Ishikawa (cell line): ENCODE measurements around the gene CAMTA1.

Source experiments
- CEBPB ChIP-seq: IDR thresholded peaks from 2 replicates; pipeline ENCODE4 v1.6.1; 2012
- CREB1 ChIP-seq: IDR thresholded peaks from 2 replicates; pipeline ENCODE4 v1.6.1; 2012; ENCODE audit warnings: low read depth
- EGR1 ChIP-seq: IDR thresholded peaks from 2 replicates; pipeline ENCODE4 v1.6.1; 2012
- EP300 ChIP-seq: IDR thresholded peaks from 2 replicates; pipeline ENCODE4 v1.6.1; 2012; ENCODE audit warnings: borderline replicate concordance
- FOXM1 ChIP-seq: IDR thresholded peaks from 2 replicates; pipeline ENCODE4 v1.6.1; 2012; ENCODE audit warnings: low read depth, borderline replicate concordance
- MAX ChIP-seq: IDR thresholded peaks from 2 replicates; pipeline ENCODE4 v1.6.1; 2012
- NFIC ChIP-seq: IDR thresholded peaks from 2 replicates; pipeline ENCODE4 v1.6.1; 2012
- RAD21 ChIP-seq: IDR thresholded peaks from 2 replicates; pipeline ENCODE4 v1.6.1; 2012; ENCODE audit warnings: low read depth
- REST ChIP-seq: IDR thresholded peaks from 2 replicates; pipeline ENCODE4 v1.6.1; 2012; ENCODE audit warnings: low read depth, mild to moderate bottlenecking
- TAF1 ChIP-seq: IDR thresholded peaks from 2 replicates; pipeline ENCODE4 v1.6.1; 2012; ENCODE audit warnings: low read depth, mild to moderate bottlenecking
- TCF12 ChIP-seq: IDR thresholded peaks from 2 replicates; pipeline ENCODE4 v1.6.1; 2012; ENCODE audit warnings: low read depth
- TEAD4 ChIP-seq: IDR thresholded peaks from 2 replicates; pipeline ENCODE4 v1.6.1; 2012
- USF1 ChIP-seq: IDR thresholded peaks from 2 replicates; pipeline ENCODE4 v1.6.1; 2012
- YY1 ChIP-seq: IDR thresholded peaks from 2 replicates; pipeline ENCODE4 v1.6.1; 2012; ENCODE audit warnings: low read depth
- ZBTB7A ChIP-seq: IDR thresholded peaks from 2 replicates; pipeline ENCODE4 v1.6.1; 2012; ENCODE audit warnings: low read depth

CAMTA1 gene

GRCh38 chr1:7418442-7419080 lies 633.3 kb downstream of the CAMTA1 start:
- TF ChIP-seq EGR1: no peak
- TF ChIP-seq CEBPB: no peak
- TF ChIP-seq MAX: no peak
- no peak for TF ChIP-seq USF1
- TF ChIP-seq NFIC: no peak
- no peak for TF ChIP-seq CREB1
- no peak for TF ChIP-seq REST
- TF ChIP-seq RAD21: no peak
- TF ChIP-seq TEAD4: no peak
- TF ChIP-seq TAF1: no peak
- no peak for TF ChIP-seq ZBTB7A
- no peak for TF ChIP-seq TCF12
- TF ChIP-seq EP300: no peak
- no peak for TF ChIP-seq YY1

GRCh38 chr1:7420098-7420445 lies 634.8 kb downstream of the CAMTA1 start:
- no peak for TF ChIP-seq TEAD4
- TF ChIP-seq FOXM1: no peak
- no peak for TF ChIP-seq MAX
- TF ChIP-seq USF1: no peak
- no peak for TF ChIP-seq TAF1
- TF ChIP-seq NFIC: no peak
- TF ChIP-seq YY1: no peak
- no peak for TF ChIP-seq ZBTB7A
- no peak for TF ChIP-seq EP300
- TF ChIP-seq RAD21: no peak
- TF ChIP-seq CEBPB: no peak
- TF ChIP-seq CREB1: no peak

GRCh38 chr1:7420470-7421100 lies 635.3 kb downstream of the CAMTA1 start:
- TF ChIP-seq ZBTB7A (no peak), TCF12 (no peak), USF1 (no peak), YY1 (no peak), MAX (no peak), TAF1 (no peak), CREB1 (no peak)

GRCh38 chr1:7421471-7422075 lies 636.3 kb downstream of the CAMTA1 start:
- no peak for TF ChIP-seq CREB1
- TF ChIP-seq USF1: no peak
- TF ChIP-seq FOXM1: no peak
- TF ChIP-seq TEAD4: no peak
- no peak for TF ChIP-seq RAD21
- no peak for TF ChIP-seq TAF1

GRCh38 chr1:7422081-7422480 lies 636.8 kb downstream of the CAMTA1 start:
- TF ChIP-seq YY1 (no peak), TEAD4 (no peak), EGR1 (no peak), USF1 (no peak), REST (no peak), NFIC (no peak), FOXM1 (no peak), TAF1 (no peak), MAX (no peak), EP300 (no peak), CEBPB (no peak), ZBTB7A (no peak)
